GM19467 (cell line): ENCODE data around the gene LCLAT1.

Experiments
- ATAC-seq: cut with Tn5 transposase; IDR thresholded peaks from one replicate; pipeline ENCODE4 v1.9.1; 2021; ENCODE audit warnings: mild to moderate bottlenecking, moderate library complexity; ENCODE audit not compliant: unreplicated experiment

LCLAT1 gene

DNA sequence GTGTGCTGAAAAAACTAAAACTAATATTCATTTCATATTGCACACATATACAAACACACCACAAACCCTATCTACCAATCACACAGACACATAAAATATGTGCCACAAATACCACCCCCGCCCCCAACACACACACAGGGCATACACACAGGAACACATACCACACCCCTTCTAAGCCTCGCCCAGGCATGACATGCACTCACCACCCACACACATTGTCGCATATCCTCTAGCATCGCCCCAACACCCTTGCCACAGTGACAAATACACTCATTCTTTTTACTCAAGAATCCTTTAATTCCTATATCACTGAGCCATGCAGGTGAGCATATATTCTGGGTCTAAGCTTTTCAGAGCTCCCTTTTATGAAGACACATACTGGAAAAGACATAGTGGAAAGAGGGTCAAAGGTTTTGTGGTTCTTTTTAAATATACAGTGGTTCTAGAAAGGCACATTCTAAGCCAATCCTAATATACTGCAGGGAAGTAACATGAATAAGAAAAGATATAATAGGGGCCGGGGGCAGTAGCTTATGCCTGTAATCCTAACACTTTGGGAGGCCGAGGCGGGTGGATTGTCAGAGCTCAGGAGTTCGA is 24.5 kb upstream of the LCLAT1 start:
- ATAC-seq, result no peak

DNA sequence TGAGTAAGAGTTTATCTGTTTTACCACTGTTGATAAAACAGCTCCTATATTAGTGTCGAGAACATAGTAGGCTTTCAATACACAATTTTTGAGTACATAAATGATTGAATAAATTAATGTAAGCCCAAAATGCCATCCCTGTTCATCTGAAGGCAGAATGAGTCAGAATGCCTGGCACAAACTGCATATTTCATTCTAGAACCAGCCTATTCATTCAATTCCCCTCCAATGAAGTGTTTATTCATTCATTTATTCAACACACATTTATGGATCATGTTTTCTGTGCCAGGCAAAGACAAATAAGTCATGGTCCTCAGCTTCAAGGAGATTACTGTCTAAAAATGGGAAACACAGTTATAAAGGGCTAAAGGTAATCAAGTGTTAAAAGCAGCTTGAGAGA is 22.8 kb upstream of the LCLAT1 start:
- ATAC-seq, result no peak

DNA sequence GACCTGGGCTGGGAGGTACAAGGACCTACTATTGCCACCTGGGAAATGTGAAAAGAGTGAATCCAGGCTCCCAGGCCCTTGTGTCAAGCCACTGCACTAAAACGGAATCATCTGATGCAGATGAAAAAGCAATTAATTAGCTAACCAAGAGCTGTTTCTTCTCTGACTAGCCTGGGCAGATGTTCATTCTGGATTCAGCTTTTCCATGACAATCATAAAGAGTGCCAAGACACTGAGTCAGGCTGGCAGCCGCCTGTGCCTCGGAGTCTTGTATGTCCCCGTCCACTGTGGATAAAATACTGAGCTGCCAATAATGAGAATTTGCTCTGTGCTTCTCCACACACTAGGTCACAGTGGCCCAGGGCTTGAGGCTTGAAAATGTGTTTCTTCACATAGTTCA is 21.7 kb upstream of the LCLAT1 start:
- ATAC-seq, result no peak

DNA sequence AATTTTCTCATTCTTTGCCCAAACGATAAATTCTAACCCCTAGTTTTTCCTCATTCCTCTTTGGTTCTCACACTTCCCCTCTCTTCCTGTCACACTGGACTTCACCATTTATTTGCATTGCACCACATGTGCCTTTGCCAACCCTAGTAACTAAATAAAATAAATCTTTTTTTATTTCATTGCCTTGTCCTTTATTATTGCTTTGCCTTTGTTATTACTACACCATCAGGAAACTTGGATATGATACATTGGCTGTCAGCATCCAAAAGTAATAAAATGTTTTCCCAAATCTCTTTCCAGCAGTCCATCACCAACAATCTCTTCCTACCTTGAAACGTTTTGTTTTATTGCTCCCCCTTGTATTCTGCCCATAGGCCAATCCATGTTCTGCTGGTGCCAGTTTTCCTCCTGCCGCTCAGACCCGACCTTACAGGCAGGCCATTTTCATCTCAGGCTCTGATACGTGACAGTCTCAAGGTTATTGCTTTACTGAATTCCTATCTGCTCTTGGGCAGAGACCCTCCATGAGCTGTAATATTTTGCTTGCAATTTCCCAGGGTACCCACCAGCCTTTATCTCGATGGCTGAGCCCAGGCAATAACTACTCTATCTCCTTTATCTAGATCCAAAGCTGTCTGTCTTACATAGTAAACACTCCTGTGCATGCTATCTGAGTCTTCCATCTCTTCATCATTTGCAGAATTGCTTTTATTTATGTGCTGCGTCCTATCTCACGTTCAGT is 19.3 kb upstream of the LCLAT1 start:
- ATAC-seq, result no peak

DNA sequence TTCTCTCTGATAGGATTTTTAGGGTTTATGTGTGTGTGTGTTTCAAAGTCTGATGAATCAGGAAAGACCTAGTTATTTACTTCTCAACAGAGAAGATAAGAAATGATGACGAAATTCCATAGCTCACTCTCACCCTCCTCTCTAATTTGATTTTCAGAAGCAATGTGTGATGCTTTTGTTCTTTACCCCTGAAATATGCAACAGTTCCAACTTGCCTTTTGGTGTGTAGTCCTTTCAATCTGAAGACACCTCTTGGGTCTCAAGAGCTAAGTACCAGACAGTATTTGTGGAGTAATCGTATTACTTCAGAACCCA is 18.7 kb upstream of the LCLAT1 start:
- no peak for ATAC-seq

DNA sequence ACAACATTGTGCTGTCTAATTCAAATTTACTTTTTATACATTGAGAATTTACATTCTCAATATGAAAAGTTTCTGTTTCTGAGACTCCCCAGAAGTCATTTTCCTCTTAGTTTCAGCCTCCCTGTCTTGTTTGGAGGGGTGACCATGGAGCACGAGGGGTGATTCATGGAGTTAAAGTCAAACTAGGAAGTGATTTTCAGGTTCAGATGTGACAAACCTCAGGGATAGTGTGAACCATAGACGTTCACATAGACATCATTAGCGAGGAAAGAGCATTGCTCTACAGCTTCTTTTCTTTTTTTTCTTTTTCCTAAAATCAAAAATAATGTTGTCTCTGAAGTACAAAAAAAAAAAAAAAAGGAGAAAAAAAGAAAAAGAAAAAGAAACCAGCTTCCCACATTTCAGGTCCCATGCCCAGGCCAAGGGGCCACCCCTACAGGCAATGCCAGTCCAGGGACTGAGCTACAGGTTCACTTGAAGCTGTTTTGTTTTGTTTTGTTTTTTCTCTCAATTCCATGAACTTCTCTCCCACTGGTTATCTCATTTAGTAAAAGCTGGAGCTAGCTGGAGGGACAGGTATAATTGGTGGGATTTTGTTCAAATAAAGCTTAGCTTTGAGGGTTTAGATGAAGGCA is 18.1 kb upstream of the LCLAT1 start:
- no peak for ATAC-seq

DNA sequence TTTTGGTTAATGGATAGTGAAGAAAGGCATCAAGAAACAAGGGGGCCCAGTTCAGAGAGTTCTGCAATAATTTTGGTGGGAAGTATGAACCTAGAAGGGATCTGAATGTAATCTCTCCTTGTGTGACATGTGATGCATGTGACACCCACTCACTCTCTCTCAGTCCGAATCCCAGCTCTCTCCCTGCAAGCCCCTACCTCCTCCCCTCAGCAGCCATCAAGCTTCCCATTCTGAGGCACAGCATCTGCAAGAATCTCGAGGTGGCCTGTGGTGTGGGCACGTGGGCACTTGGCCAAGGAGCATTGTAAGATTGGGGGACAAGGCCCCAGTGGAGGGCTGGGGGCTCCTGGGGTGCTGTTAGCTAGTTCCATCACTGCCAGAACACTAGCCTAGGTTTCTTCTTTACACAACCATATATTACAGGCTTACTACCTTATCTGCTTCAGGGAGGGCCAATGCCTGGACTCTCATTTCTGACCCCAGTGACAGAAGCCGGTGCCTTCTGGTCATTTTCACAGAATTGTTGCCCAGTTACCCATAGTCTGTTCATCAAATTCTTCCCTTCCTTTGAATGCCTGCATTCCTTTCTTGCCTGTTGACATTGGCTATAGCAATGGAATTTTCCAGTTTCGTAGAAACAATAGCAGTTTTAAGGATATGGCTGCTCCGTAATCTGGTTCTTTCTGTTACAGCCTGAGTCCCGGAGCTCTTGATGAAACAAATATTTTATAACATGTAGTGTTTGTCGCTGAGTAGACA is 13.3 kb upstream of the LCLAT1 start:
- ATAC-seq, result no peak

DNA sequence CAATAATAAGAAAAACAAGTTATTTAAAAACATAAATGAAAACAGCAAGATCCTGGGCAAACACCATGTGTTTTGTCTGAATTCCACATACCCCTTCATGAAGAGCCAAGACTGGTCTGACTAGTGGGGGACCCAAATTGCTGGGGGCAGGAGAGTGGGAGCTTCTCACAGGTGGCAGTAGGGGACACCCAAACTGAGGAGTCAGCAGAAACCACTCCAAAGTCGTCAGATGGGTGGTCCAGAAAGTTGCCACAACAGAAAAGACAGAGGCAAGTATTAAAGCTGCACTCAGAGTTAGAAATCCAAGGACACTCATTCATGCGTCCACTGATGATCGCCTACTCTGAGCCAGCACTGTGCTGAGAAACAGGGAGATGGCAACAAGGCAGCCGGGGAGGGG is 12.3 kb upstream of the LCLAT1 start:
- no peak for ATAC-seq

DNA sequence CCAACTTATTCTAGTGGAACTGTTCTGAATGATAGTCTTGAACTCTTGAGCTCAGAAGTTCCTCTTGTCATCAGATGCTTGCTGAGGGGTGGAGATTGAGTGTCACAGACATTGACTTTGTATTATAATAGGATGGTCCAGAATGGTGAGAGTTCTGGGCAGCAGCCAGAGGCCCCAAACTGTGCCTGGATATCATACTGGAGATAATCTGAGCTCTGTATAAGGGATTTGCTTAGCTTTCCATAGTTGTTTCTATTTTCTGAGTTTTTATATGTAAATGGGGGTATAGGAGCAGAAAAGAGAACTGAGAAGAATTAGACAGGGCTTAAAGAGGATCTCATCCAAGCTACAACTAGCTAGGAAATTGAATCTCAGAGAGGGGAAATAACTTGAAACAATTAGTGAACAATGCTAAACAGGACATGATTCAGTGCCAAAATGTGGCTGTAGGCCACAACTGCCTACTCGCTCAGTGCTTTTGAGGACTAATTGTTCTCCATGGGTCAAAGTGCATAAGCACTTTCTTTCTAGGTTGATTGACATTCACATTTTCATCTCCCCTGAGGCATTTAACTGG is 10.1 kb upstream of the LCLAT1 start:
- ATAC-seq, result no peak

DNA sequence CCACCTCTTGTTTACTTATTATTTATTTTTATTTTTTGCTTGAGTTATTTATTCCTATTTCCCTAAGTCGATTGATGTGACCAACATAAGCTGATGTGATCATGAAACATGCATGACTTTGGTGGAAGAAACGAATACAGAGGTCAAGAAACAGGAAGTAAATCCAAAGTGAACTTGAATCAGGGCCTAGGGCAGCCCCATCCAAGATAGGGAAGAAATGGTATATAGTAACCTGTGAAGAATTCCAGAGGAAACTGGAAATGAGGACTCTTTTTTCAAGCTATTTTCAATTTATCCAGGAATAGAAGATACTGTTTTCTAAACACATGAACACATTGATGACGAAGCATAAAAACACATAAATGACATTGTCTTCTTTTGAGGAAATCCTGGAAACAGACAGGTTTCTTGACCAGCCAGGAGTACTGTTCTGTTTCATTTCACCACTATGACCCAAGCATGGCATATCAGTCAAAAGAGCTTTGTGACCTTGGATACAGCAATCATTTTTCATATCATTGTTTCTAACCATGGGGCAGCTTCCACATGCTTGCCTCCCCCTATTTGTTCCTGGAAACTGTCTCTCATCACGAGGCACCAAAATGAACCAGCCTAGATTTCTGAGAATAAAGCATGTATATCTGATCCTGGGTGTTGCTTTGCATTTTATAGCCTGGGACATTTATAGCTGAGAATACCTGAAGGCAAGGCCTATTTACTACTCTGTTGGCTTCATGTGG is 9.1 kb upstream of the LCLAT1 start:
- no peak for ATAC-seq

DNA sequence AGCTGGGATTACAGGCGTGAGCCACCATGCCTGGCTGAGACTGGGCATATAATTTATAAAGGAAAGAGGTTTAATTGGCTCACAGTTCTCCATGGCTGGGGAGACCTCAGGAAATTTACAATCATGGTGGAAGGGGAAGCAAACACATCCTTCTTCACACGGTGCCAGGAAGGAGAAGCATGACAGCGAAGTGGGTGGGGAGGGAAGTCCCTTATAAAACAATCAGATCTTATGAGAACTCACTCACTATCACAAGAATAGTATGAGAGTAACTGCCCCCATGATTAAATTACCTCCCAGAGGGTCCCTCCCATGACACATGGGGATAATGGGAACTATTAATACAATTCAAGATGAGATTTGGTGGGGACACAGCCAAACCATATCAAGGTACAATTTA is 7.8 kb upstream of the LCLAT1 start:
- no peak for ATAC-seq

DNA sequence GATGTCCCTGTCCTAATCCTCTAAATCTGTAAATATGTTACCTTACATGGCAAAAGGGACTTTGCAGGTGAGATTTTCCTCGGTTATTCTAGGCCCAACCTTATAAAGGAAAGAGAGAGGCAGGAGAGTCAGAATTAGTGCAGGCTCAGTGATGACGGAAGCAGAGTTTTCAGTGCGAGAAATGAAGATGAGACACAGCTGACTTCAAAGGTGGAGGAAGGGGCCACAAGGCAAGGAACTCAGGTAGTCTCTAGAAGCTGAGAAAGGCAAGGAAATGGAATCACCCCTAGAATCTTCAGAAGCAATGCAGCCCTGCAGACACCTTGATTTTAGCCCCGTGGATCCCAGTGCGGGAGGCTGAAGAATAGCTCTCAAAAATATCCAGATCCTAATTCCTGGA is 7.2 kb upstream of the LCLAT1 start:
- ATAC-seq, result no peak

DNA sequence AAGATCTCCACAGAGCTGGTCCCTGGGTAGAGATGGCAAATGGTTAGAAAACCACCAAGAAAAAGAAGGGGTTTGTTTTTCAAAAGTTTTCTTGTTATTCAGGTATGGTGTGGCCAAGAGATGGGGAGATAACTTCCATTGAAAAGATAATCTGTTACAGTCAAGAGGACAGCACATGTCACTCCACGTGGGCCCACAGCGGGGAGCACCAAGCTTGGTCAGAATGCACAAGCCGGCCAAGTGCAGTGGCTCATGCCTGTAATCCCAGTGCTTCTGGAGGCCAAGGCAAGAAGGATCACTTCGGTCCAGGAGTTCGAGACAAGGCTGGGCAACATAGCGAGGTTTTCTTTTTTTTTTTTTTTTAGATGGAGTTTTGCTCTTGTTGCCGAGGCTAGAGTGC is 6.0 kb upstream of the LCLAT1 start:
- ATAC-seq, result no peak

DNA sequence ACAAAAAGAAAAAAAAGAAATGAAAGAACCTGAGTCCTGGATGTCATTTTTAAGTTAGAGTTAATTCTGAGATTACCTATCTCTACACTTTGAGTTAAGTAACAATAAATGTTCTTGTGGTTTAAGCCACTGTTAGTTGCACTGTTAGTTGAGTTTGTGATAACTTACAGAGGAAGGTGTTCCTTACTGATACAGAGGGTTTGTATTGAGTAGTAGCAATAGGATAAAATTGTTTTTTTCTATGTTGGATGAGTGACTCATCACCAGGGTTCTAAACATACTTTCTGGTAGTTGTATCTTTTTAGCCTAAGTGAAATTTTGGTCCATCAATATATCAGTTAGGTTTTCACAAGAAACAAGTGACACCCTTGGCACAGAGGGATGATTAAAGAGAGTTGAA is 4.0 kb upstream of the LCLAT1 start:
- no peak for ATAC-seq

DNA sequence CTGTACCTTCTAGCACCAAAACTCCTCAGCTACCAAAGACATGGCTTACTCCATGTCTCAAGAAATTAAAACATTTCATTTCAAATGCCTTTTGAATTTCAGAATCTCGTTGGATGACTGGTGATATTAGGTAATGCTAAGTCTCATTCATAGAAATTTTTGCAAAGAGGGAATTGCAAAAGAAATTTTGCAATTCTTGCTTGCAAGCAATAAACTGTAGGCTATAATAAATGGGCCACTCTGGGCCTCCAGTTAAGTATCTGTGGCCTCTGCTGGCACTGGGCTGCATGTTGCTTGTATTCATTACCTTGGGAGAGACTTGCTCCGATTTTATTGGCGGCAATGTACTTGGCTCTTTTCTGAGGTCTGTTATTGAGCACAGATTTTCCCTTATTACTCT is 2.8 kb upstream of the LCLAT1 start:
- ATAC-seq, result no peak

DNA sequence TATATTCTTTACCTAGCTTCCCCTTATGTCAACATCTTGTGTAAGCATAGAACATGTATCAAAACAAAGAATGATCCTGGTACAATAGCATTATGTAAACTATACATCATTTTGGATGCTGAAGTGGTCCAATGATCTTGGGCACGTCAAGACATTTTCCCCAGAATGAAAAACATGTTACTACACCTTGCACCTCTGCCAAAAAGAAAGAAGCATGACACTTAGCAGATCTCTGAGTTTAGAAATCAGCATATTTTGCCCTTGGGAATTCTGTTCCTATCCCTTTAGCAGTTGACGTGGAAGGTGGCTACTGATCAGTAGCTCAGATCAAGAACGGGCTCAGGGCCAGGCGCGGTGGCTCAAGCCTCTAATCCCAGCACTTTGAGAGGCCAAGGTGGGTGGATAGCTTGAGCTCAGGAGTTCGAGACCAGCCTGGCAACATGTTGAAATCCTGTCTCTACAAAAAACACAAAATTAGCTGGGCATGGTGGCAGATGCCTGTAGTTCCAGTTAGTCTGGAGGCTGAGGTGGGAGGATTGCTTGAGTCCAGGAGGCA is 1.7 kb upstream of the LCLAT1 start:
- ATAC-seq, result no peak

DNA sequence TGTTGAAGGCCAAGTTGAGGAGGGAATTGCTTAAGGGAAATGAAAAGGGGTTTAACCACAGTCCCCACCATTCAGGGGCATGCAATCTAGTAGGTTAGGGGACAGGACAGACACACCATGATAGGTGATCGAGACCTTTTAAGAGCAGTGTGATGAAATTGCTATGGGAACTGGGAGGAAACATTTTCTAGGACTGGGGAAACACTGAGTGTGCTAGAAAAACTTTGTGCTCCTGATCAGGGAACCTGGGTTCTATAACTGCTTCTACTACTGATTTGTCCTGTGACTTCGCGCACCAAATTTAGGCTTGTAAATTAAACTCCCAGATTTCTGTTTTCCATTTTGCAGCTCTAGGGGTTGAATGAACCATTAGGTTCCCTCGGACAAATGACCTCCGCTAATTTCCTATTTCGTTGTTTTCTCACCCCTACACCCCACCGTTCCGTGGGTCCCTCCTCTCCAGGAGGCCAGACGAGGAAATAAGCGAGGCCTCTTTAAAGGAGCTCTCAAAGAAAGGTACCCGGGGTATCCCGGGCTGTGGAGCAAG is 371 bp upstream of the LCLAT1 start:
- peak; percentile 8 for ATAC-seq

DNA sequence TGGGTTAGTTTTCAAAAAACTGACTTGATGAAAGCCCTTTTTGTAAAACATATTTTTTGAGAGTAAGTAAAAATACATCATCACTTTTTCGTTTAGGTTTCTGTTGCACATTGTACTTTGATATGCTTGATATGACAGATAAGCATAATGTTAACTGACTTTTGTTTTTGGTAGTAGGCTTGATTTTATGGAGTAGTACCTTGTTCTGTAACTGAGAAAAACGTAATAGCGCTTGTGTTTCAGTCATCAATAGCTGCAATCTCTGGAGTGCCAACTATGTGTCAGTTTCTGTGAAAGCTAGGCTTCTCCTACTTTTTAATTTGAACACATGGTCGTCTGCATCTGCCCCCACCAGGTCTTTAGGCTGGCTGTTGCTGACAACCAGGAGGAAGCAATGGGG is 1.3 kb downstream of the LCLAT1 start:
- no peak for ATAC-seq

DNA sequence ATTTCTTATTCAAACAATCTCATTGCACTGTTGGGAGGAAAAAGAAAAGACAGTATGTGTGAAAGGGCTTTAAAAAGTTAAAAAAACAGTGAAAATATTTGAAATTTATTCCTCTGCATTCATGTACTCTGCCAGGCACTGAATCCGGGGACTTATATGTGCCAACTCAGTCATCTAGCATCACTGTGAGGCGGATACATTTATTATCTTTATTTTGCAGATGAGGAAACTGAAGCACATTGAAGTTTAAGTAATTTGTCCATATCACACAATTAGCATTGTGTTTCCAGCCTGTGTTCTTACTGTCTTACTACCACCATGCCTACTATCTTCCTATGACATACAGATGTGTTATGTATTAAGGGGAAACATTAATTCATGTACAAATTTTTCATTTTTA is 1.8 kb downstream of the LCLAT1 start:
- ATAC-seq, result no peak

DNA sequence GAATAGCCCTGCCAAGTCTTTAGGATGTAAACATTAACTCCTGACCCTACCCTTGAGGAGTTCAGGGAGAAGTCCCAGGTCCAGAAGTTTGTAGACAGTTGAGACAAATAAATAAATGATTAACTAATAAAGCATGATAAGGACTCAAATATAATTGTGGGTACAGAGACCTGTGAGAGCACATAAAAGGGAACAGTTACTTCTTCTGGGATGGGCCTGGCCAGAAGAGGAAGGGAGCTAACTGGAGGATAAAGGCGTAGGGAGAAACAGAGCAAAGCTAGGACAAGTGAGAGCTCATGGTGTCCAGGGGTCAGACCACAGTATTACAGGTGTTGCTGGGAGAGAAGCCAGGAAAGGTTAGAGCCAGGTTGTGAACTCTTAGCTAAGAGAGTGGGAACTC is 3.0 kb downstream of the LCLAT1 start:
- ATAC-seq, result no peak
